HG03575 (cell line): ENCODE data around the gene APLN.

ENCODE experiments used
- ATAC-seq: cut with Tn5 transposase; IDR thresholded peaks from one replicate; pipeline ENCODE4 v1.9.1; 2021; ENCODE audit not compliant: unreplicated experiment, insufficient number of reproducible peaks, low FRiP score; ENCODE audit errors: extremely low read depth

Gene APLN

DNA sequence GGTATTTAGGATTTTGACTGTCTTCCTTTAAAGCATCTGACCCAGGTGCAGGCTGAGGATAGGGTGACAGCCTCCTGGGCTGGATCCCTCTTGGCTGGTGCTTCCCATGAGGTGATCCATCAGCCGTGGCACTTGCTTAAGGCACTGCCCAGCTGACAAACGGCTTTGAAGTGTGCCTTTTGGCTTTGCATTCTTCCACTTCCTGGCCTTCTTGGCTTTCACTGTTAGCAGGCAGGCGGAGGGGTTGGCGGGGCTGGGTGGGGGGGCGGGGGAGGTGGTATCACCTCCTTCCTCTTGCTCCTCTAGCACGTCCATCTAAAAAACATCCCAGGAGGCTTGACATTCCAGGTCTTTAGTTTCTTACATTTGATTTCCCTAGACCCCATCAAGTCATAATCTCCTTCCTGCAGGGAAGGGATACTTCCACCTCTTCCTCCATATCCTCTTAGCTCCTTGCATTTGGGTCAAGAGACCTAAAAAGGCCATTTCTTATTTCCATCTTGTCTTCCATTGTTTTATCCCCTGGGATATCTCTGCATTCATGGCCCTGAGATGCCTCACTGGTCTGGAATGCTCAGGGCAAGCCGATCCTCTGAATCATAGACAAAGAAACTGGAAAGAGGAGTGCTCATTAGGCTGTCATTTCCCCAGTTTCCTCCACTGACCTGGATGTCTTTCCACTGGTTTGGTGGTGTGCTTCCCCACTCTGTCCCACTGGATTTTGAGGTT is 11.3 kb upstream of the APLN start:
- ATAC-seq = no peak

DNA sequence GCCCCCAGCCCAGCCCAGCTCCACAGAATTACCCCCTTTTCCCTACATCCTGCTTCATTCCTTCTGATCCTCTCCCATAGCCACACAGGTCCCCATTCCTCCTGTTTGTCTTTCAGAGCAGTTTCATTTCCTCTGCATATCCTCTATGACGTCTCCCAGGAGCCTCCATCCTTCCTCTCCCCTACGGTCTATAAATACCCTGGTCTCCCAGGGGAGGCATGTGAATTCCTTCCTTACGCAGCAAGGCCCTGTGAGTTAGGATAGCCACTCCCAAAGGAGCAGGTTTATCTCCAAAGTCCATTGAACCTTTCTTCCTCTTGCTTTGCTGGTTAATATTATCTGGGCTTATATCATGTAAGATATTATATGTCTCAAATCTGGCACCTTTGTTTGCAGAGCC is 8.4 kb upstream of the APLN start:
- ATAC-seq = no peak

DNA sequence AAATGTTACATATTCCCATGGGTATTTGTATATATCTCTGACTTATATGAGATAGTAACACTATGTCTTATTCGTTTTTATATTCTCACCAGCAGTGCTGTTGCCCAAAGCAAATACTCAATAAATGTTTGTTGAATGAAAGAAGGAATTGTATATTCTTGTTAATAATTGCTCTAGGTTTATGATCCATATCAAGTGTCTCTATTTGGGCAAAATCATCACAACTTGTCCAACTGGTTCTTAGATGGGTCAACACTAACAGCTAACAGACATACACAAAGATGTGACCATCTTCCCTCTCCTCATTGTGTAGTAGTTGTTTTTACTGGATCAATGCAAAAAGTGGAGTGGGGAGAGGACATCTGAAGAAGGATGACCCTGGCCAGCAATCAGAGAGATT is 6.6 kb upstream of the APLN start:
- no peak for ATAC-seq

DNA sequence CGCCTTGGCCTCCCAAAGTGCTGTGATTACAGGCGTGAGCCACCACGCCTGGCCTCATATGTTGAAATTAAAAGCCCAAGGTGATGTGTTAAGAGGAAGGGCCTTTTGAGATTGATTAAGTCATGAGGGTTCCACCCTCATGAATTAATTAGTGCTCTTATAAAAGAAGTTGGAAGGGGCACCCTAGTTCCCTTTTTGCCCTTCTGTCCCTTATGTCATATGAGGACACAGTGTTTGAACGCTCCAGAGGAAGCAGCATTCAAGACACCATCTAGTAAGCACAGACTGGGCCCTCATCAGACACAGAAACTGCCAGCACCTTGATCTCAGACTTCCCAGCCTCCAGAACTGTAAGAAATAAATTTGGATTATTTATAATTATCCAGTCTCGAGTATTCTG is 5.1 kb upstream of the APLN start:
- no peak for ATAC-seq

DNA sequence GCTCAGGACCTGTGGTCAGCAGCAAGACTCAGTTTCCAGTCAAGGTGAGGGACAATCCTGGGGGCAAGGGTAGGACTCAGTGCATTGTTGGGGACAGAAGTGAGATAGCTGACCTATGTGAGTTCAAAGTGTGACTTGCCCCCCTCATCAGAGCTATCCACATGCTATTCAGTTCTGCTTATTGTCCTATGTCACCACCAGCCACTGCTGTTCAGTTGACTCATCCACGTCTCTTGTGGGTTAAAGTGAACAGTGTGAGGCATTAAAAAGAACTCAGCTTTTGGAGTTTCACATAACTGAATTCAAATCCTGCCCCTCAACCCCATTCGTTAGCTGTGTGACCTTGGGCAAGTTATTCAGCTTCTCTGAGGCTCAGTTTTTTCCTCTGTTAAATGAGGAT is 4.4 kb upstream of the APLN start:
- ATAC-seq = no peak

DNA sequence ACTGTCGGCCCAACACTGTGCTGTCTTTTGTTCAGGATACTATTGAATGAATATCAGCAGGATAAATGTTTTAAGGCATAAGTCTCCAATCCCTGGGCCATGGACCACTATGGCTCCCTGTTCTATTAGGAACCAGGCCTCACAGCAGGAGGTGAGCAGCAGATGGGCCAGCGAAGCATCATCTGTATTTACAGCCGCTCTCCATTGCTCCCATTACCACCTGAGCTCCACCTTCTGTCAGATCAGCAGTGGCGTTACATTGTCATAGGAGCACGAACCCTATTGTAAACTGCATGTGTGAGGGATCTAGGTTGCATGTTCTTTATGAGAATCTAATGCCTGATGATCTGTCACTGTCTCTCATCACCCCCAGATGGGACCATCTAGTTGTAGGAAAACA is 3.7 kb upstream of the APLN start:
- ATAC-seq = no peak

DNA sequence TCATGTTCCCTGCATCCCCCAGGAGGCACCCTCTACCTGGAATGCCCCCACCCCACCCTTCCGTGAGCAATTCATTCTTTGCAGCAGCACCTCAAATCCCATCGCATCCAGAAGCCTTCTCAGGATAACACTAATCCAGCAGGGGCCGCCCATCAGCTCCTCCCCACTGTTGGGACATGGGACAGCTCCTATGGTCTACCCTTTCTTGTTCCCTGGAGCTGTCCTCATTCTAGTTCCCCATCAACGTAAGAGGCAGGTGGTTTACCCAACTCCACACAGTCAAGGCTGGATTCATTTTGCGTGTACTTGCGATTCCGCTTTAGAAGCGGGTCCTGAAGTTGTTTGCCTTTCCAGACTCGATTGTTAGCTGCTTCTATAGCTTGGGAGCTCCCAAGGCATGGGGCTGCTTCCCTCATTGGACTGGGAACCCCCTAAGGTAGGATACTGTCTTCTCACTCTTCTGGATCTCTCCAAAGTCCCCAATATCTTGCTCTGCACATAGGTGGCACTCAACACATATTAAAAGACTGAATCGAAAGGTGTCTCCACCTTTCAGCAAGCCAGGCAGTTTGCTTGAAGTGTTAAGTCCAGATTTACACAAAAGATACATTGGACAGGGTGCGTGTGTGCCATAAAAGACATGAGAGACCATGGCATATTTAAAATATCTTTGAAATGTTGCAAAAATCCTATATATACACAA is 942 bp upstream of the APLN start:
- no peak for ATAC-seq

DNA sequence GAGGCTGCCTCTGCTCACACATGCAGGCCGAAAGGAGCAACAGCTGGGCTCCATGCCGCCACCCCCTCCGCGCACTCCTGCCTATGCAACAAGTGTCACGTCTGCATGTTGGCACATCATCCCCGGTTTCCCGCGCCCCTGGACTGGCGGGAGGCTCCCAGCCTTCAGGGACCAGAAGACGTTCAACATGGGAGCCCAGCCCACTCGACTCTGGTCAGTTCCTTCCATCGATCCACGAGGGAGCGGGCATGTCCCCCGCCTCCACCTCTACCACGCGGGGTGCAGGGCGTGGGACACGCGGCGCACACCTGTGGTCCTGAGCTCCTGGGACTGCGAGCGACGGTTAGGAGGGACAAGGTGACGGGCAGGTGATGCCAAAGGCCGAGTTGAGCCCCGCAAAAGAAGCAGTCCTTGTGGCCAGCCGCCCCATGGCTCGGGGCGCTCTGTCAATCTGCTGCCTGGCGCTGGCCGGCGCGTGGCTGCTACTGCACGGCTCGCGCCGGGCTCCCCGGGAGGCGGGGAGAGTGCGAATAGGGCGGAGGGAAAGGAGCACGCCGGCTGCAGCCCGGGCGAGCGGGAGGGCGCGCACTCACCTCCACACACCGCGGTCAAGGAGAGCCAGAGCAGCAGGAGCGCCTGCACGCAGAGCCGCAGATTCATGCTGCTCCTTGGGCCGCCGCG is 645 bp downstream of the APLN start:
- no peak for ATAC-seq

DNA sequence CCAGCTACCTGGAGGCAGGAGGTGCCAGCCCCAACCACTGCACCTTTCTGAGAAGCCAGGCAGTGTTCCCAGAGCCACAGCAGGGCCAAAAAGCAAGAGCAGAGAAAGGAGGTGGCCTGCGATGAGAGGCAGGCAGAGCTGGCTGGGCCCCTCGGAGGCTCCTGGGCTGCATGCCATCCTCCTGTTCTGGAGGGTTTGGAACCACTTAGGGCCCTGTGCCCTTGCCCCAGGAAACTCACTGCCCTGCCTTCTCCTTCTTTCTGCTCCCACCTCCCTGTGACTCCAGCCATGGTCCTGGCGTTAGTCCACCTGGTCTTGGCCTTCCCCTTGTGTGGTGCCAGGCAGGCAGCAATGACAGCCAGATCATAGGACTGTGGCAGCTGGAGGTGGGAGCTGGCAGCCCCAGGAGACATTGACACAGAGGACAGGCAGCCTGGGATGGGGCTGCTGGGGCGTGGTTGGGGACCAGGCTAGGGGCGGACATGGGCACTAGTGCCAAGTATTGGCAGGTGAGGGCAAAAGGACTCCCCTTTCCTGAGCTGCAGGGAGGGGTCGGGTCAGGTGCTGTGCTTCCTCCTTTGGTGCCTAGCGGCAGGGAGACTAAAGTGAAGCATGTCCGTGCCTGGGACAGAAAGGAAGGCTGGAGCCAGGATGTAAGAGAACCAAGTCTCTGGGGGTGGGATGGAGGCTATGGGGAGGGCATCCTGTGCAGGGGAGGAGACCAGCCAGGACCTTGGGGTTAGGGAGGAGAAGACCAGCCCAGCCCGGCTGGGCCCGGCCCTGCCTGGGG is 1.4 kb downstream of the APLN start:
- ATAC-seq = no peak

DNA sequence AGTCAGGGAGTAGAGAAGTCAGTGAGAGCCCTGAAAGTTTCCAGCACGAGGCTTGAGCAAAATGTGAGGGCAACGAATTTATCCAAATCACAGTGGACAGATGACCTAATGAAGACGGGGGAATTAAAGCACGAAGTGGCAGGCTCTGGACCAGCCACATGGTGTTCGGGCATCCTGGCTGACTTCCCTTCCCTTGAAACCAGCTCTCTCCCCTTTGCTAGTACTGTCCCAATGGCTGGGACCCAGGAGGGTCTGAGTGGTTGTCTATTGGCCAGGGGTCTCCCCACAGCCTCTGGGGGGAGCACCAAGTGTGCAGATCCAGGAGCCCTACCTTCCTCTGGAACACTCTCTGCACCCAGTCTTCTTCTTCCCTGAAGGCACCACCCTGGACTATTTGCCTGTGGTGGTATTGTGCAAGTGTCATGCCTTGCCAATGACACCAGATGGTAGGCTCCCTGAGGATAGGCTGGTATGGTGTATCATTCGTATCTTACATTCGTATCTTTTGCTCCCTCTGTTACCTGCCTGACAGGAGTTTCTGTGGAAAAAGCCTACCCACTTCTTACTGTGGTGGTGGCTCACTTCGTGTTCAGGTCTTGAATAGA is 2.1 kb downstream of the APLN start:
- no peak for ATAC-seq

DNA sequence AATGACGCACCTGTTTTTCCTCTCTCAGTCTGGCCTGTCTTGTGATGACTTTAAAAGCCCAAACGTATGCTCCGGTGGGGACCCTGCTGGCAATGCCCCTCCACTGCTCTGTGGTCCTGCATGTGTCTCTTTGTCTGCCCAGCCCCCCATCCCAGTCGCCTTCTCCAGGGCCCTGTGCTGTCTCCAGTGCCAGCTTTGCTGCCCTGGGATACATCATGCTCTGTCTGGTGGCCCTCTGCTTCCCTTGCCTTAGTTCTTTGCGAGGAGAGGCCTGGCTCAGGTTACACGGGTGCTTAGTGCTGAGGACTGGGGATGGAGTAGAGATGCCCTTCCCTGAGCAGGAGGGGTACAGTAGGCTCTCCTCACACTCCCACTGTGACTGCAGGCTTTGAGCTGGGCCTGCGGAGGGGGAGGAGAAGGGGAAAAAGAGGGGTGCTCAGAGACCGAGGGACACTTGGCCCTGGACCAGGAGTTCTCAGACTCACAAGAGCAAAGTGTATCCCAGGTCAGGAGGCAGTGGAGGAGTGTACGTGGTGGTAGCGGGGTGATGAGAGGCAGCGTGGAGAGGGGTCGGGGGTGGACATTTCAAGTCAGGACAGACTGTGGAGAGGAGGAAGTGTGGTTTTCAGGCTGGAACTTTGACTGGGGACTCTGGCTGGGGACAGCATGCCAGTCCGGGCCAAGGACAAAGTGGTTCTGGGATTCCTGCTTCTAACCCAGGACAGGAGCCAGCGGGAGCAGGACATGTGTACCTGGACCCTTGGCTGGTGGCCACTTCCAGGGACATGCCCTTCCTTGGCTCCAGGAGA is 2.8 kb downstream of the APLN start:
- ATAC-seq = no peak

DNA sequence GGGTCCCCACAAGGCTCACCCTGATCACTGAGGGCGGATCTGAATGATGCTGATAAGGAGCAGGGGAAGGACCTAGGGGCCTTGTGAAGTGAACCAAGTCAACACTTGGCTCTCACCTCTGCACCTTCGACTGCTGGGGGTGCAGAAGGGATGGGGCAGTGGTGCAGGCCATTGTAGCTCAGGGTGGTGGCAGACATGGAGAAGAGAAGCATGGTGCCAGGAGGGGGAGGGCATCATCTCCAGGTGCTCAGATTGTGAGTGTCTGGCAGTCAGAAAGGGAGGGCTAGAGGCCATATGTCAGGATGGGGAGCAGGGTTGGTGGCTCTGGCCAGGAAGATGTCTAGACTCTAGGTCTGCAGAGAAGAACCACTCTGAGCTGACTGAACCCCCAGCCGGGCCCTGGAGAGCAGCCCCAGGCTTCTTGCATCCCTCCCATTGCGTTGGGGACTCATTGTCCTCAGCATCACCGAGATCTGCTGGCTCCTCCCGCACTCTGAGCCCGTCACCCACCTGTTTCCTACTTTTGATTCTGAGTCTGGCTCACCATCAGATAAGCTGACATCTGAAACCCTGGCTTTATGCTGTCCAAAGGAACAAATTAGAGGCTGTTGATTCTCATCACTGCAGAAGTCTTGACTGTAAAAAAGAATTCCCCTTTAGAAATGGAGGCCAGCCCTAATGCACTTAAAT is 3.8 kb downstream of the APLN start:
- no peak for ATAC-seq

DNA sequence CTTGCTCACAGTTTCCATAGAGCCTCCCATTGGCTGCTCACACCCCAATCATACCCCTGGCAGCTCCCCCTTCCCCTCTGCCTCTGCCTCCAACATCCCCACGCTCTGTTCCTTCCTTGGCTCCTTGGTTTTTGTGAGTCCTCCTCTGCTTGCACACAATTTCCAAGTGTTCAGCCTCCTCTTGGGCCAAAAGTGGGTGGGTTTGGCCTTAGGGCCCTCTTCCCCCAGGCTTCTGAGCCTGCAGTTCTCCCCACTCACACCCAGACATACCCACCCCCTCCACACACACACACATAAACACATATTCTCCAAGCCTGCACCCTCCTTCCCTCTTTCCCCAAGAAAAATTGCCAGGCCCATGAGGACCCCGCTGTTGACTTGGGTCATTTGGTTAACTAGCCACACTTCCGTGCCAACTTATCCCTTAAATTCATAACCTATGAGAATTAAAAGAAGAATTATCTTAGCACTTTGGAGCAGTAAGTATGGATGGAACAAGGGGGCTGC is 4.5 kb downstream of the APLN start:
- no peak for ATAC-seq

DNA sequence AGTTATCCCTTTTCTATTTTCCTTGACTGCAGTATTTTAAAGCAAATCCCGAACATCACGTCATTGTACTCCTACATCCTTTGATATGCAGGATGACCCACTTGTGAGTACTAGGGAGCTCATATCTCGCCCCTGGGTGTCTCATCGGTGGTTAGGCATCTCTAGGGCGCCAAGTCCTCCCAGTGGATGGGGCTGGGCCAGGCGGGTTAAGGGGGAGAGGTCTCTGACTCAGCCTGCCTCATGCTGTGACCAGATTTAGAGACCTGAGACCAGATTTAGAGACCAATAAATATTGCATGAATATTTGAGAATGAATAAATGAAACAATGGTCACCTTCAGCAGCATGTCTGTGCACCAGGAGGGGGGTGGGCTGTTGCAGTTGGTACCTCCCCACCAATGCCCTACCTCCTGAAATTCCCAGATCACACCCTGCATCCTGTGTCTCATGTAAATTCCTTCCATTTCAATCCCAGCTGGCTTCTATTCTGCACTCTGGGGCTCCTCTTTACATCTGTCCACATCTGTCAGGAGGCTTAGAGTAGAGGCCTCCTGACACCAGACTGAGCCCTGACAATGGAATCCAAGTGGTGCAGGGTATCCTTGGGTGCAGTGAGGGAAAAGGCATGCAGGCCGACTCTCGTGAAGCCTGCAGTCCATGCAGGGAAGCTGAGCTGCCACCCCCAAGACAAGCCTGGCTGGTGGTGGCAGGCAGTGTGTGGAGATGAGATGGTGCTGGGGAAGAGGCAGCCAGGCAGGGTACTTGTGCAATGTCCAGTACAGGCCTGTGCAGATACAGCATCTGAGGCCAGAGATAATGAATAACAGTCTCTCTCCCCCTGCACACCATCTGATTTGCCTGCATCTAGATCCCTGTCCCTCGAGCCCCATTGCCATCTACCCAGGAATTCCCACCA is 5.2 kb downstream of the APLN start:
- ATAC-seq = no peak

DNA sequence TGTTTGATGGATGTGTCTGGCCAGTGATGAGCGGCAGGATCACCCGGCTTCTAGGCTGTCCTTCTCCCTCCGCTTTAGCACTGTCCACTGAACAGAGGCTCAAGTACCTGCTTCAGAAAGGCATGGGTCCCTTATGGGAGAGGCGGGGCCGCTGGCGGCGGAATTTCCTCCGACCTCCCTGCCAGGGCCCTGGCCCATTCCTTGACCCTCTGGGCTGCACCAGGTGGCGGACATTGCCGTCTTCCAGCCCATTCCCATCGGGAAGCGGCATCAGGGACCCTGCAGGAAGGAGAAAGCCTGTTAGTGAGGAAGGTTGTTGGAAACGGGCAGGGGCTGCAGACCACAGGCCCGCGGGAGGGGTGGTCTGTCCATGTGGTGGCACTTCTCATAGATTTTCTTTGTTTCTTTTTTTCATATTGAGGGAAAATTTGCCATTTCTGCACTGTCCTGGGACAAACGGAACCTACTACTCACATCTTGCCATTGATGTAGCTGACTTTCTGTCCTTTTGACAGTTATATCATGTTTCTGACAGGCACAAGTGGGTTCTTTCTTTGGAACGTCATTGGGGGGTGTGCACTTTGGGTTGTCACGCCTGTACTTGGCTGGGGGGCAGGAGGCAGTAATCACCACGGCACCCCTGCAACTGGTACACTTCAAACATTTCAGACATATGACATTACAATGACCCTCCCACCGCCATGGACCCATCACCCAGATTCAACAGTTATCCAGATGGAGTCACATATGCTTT is 6.1 kb downstream of the APLN start:
- no peak for ATAC-seq
